ENCODE data around the gene ADAM19. TPM values are rescaled to one million over a fixed set of nuclear protein-coding genes. Genes with fewer than 3 reads are reported as not detected.
A peak's percentile ranks its signal among the peaks of the same experiment; 100 is the strongest.

Gene ADAM19
- total RNA-seq, 4 donors from 2014 or later = 6.4 to 15.2 (median 10.0) TPM

GRCh38 chr5:157456301-157456700 lies 119.3 kb downstream of the ADAM19 start:
- intact Hi-C loops (cut with DNase I) = no loop called here
- H3K4me1 ChIP-seq = peaks cover 10 to 11% of the 10 kb centered on the region in 2 donors
- TF ChIP-seq CTCF (IDR thresholded peaks at IDR 0.05) = no peak
- no peak for TF ChIP-seq POLR2A (IDR thresholded peaks at IDR 0.05)
- H3K27ac ChIP-seq = no peak overlapping the region
- no peak overlapping the region for H3K4me3 ChIP-seq (replicated peaks in 1 of 3)
- DNase-seq = no peak
- 85 to 98% methylated on average over 5 of the region's 5 CpGs for WGBS, 2 donors
- H3K27me3 ChIP-seq = no peaks in the 10 kb centered on the region
- H3K36me3 ChIP-seq = no peaks in the 10 kb centered on the region
- no peaks in the 10 kb centered on the region for H3K9me3 ChIP-seq

DNA sequence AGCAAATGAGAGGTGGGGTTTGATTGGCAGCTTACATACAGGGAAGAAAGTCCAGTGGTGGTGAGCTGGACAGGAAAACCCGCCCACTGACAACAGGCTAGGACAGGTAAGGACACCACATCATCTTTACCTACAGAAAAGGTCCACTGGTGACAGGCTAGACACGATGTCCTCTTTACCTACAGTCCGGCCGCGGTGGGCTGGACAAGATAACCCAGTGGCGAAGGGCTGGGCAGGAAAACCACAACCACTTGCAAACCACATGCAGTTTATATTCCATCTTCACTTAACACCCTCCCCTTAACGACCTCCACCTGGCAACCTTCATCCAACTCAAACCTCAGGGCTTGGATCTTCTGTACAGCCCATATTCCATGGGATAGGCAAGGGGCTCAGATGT lies 120.5 kb downstream of the ADAM19 start:
- WGBS, 2 donors = 86 to 90% methylated on average over 7 of the region's 7 CpGs
- intact Hi-C loops (cut with DNase I) = no loop called here
- DNase-seq = no peak
- Histone ChIP-seq H3K27ac (no peak overlapping the region), H3K9me3 (no peaks in the 10 kb centered on the region), H3K27me3 (no peaks in the 10 kb centered on the region), H3K4me1 (peaks cover 4% of the 10 kb centered on the region in 2 donors), H3K36me3 (no peaks in the 10 kb centered on the region), H3K4me3 (replicated peaks in 1 of 3) (no peak overlapping the region)
- TF ChIP-seq POLR2A (IDR thresholded peaks at IDR 0.05) (no peak), CTCF (IDR thresholded peaks at IDR 0.05) (no peak)

DNA sequence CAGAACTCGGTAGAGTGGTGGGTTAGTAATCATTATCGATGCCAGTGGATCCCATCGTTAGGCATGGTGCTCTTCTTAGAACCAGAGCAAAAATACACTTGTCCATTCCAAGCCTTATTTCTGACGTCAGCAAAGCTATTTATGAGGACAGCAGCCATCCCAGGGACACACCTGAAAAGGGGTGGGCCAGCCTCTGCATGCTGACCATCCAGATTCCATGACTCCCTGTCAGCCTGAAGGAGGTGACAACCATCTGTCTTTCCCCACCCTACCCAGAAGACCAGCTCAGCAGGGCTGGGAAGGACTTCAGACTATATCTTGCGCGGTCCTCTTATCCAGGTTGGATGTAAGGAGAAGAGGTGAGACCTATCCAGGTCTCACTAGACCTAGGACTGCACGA lies 121.3 kb downstream of the ADAM19 start:
- no peak for DNase-seq
- peaks cover 4 to 5% of the 10 kb centered on the region in 2 donors for H3K4me1 ChIP-seq
- no peaks in the 10 kb centered on the region for H3K9me3 ChIP-seq
- TF ChIP-seq POLR2A (IDR thresholded peaks at IDR 0.05) (no peak), CTCF (IDR thresholded peaks at IDR 0.05) (no peak)
- H3K27me3 ChIP-seq = no peaks in the 10 kb centered on the region
- H3K4me3 ChIP-seq (replicated peaks in 1 of 3) = no peak overlapping the region
- intact Hi-C loops (cut with DNase I) = no loop called here
- H3K27ac ChIP-seq = no peak overlapping the region
- WGBS, 2 donors = 89 to 91% methylated on average over 7 of the region's 7 CpGs
- no peaks in the 10 kb centered on the region for H3K36me3 ChIP-seq

DNA sequence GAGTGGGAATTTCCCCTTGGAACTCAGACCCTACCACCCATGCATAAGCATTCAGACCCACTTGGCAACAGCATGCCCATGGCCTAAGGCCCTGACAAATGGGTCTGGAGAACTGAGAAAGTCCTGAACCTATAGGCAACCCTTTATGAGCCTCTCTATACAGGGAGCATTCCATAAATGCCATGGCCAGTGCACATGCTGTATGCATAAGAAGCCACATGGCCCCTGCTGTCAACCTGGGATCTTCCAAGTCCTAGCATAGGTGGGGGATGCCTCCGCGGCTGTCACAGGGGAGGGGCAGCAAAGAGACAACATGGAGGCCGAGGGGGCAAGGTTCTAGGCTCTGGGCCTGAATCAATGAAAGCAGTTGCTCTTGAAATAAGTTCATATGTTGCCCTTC lies 123.8 kb downstream of the ADAM19 start:
- Histone ChIP-seq H3K4me3 (replicated peaks in 1 of 3) (no peak overlapping the region), H3K36me3 (no peaks in the 10 kb centered on the region), H3K4me1 (peaks cover 5 to 10% of the 10 kb centered on the region in 2 donors), H3K27ac (no peak overlapping the region), H3K27me3 (no peaks in the 10 kb centered on the region), H3K9me3 (no peaks in the 10 kb centered on the region)
- whole genome bisulfite sequencing, 2 donors = 65 to 85% methylated on average over 3 of the region's 3 CpGs
- intact Hi-C loops (cut with DNase I) = no loop called here
- no peak for DNase-seq
- TF ChIP-seq POLR2A (IDR thresholded peaks at IDR 0.05) = no peak
- no peak for TF ChIP-seq CTCF (IDR thresholded peaks at IDR 0.05)

DNA sequence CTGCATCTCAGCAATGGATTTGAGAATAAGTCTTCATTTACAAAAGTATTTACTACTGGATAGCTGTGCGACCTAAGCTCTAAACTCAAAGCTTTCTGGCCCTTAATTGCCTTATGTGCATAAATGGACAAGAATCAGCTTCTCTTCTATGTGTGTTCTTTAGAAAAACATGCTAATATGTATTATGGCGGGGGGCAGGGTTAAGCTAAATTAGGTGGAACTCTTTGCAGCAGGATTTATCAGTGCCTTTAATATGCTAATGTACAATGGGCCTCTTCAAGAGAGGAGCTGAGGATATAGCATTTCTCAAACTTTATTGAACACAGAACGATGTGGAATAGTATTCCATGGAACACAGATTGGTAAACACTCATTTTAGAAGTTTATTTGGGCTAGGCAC lies 125.6 kb downstream of the ADAM19 start:
- peak overlapping the region in 2 of 3 donors; percentile 28 to 38 for H3K27ac ChIP-seq
- no peak for DNase-seq
- no peaks in the 10 kb centered on the region for H3K9me3 ChIP-seq
- WGBS, 2 donors = 93 to 100% methylated on average over 3 of the region's 3 CpGs
- no peaks in the 10 kb centered on the region for H3K27me3 ChIP-seq
- peaks cover 5 to 10% of the 10 kb centered on the region in 2 donors for H3K4me1 ChIP-seq
- TF ChIP-seq POLR2A (IDR thresholded peaks at IDR 0.05) = no peak
- no peak for TF ChIP-seq CTCF (IDR thresholded peaks at IDR 0.05)
- no peaks in the 10 kb centered on the region for H3K36me3 ChIP-seq
- no peak overlapping the region for H3K4me3 ChIP-seq (replicated peaks in 1 of 3)
- intact Hi-C loops (cut with DNase I) = no loop called here
